Colon (tissue), 2 donors: ENCODE measurements around the gene NRXN3.
"Not testable (repeated sequence)": the region's sequence is repeated elsewhere in the genome, so short reads cannot be mapped to it uniquely, and the experiment has no call there.

Source experiments
- FAIRE-seq: peaks from 2 replicates; lab custom pipeline; 2012; peaks lifted over from hg19 to GRCh38; lab: Jason Lieb, UNC
- donor health status: control.
- donor health status: control.

NRXN3 gene

GRCh38 chr14:78486621-78487020 lies 316.4 kb downstream of the NRXN3 start:
- FAIRE-seq = no peak

GRCh38 chr14:78487573-78487972 lies 317.4 kb downstream of the NRXN3 start:
- not testable (repeated sequence) for FAIRE-seq

- FAIRE-seq = no peak
Observed at GRCh38 chr14:78488938-78489337, 318.8 kb downstream of the NRXN3 start.

GRCh38 chr14:78491048-78491447 lies 320.9 kb downstream of the NRXN3 start:
- FAIRE-seq = no peak

DNA sequence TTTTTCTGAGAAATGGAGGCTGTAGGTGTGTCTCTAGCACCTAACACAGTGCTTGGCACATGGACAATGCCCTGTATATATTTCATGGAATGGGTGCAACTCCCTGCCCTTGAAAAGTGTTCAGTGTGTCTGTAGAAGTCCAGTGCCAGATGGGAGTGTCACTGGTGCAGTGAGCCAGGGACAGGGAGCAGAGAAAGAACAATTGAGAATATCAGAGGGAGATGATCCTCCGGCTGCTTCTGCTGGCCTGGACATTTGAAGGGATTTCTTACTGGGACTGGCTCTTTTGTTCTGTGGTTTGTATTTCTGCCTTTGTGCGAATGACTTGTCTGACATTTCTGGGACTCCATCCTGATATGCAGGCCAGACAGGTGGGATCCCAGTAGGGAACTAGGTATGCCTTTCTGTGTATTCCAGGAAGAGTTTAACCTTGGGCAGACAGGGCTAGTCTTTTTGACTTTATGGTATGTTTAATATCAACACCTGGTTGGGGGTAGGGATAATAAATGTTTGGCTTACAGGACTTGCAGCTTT lies 328.0 kb downstream of the NRXN3 start:
- FAIRE-seq = no peak

DNA sequence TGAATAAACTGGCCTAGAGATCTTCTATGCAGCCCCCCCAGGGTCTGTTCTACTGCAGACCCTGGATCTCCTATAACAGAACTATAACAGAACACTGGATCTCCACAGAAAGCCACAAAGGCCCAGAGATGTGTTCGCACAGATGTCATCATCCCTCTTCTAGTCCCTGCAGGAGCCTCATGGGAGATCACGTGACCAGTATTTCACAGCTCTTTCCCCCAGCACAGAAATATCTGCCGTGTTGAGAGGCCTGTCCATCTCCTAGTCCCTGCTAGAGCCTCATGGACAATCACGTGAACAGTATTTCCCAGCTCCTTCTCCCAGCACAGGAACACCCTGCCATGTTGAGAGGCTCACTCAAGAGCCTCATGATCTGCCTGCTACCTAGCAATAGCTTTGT lies 331.7 kb downstream of the NRXN3 start:
- no peak for FAIRE-seq

- no peak for FAIRE-seq
Observed at GRCh38 chr14:78508023-78508422, 337.9 kb downstream of the NRXN3 start.

- no peak for FAIRE-seq
Observed at GRCh38 chr14:78509516-78509915, 339.3 kb downstream of the NRXN3 start.

- FAIRE-seq = no peak
Observed at GRCh38 chr14:78512021-78512420, 341.8 kb downstream of the NRXN3 start.

DNA sequence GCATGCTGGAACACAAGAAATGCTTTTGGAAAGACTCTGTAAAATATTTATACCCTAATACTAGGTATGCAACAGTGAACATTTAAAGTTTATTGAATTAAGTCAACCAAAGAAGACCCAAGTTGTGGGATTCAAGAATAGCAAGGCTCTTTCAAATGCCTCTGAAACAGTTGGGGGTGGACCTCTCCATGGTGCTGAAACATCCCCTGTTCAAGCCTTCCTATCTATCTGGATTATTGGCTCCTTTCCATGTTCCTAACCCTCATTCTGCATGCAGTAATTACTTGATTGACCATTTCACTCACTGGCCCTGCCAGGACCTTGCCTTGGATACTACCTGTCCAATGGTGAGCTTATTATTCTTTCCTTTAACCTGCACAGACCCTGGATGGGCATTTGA lies 349.7 kb downstream of the NRXN3 start:
- FAIRE-seq = no peak

DNA sequence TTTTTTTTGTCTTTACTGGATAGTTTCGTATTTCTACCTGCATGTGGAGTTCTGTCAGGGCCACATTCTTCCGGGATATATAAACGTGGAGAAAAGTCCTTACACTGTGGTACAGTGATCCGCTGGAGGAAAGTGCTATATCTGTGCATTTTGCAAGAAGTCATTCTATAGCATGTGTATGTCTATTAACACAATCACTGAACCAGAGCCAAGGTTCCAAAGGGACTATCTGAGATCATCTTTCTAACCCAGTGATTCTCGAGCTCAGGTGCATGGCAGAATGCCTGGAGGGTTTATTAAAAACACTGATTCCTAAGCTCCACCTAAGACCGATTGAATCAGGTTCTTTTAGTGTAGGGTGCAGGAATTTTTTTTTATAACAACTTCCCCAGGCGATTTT lies 354.0 kb downstream of the NRXN3 start:
- no peak for FAIRE-seq

- FAIRE-seq = no peak
Observed at GRCh38 chr14:78524766-78525165, 354.6 kb downstream of the NRXN3 start.

DNA sequence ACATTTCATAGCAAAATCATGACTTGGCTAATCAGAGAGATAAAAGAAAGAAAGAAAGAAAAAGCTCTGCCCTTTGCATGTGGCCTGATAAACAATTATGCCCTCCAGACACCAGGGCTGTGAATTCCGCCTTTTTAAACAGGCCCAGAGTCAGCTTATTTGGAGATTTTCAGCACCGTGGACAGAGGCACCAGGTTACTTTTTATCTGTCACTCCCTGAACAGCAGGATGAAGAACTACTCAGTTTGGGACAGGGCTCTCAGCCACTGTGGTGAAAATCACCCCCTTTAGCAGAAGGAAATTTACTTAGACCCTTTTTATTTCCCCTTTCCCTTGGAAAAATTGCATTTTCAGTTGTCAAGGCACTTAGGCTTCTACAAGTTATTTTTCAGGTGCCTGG lies 359.9 kb downstream of the NRXN3 start:
- no peak for FAIRE-seq

GRCh38 chr14:78534141-78534540 lies 364.0 kb downstream of the NRXN3 start:
- no peak for FAIRE-seq

GRCh38 chr14:78535041-78535440 lies 364.9 kb downstream of the NRXN3 start:
- no peak for FAIRE-seq

DNA sequence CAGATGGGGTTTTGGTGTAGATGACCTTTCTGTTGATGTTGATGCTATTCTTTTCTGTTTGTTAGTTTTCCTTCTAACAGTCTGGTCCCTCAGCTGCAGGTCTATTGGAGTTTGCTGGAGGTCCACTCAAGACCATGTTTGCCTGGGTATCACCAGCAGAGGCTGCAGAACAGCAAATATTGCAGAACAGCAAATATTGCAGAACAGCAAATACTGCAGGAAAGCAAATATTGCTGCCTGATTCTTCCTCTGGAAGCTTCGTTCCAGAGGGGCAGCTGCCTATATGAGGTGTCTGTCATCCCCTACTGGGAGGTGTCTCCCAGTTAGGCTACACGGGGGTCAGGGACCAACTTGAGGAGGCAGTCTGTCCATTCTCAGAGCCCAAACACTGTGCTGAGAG lies 371.6 kb downstream of the NRXN3 start:
- not testable (repeated sequence) for FAIRE-seq

GRCh38 chr14:78543433-78543832 lies 373.3 kb downstream of the NRXN3 start:
- FAIRE-seq = no peak

DNA sequence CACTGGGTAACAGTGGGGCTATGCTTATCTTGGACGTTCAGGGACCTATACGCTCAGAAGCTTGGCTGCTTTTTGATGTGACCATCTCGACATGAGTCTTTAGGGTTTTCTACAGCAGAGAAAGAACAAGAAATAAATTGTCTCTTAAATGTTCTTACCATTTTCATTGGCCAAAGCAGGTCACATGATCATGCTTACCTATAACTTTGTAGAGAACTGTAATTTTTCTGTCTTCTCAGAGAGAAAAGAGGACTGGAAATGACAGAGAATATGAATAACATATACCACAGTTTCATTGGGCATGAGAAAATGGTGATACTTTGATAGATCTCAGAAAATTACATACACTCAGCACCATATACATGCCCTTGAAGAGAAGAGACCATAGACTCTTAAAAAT lies 390.9 kb downstream of the NRXN3 start:
- FAIRE-seq = no peak

DNA sequence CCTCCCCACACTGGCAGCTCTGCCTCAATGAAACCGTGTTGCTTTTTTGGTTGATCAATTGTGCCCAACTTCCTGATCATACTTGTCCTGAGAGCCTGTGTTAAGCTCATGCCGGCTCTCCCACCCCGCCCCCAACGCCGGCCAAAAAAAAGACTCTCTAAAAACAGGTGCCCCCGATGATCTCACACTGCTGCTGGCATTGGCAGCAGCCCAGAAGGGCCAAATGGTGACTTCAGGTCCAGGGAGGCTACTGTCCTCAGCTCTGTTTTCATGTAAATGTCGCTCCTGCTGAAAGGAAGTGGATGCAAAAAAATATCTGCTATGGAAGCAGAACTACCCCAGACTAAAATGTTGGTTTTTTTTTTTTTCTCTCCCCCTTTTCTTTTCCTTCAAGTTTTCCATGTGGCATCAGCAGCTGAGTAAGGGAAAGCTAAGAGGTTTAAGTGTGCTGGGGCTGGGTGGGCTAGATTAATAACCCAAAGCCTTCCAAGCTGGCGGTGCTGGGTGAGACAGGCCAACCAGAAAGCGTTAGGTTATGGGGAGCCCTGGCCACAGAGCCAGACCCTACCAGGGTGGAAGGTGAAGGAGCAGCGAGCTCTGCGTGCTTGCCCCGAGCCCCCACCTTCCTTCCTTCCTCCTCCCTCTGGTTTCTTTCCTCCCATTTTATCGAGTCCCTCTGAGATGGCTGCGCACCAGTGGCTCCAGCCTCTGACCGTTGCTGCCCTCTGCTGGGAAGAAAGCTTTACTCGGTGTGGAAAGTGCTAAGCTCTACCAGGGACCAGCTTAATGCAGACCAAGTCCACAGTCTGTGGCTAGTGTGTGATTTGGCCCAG lies 396.1 kb downstream of the NRXN3 start:
- FAIRE-seq = no peak

- no peak for FAIRE-seq
Observed at GRCh38 chr14:78566859-78567172, 396.6 kb downstream of the NRXN3 start.

DNA sequence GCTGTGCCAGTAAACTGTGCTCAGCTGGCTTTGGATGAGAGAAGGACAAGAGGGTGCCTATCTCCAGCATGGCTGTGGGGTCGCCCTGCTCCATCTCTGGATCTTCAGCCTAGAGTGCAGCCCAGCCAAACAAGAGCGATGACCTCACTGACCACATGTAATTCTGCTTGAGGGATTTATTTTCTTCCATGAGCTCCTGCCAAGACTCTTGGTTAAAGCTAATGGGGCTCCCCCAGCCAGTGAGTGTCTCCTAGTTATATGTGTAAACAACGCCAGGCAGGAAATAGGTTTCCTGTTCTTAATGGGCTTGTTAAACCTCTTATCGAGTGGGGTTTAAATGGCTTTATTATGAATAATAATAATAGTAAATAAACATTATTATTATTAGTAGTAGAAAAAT lies 397.2 kb downstream of the NRXN3 start:
- FAIRE-seq = no peak

DNA sequence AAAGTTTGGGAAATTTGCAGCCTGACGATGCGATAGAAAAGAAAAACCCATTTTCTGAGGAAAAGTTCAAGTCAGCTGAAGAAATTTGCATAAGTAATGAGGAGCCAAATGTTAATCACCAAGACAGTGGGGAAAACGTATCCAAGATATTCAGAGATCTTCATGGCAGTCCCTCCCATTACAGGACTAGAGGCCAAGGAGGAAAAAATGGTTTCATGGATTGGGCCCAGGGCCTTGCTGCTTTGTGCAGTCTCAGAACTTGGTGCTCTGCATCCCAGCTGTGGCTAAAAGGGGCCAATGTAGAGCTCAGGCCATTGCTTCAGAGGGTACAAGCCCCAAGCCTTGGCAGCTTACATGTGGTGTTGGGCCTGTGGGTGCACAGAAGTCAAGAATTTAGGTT lies 403.6 kb downstream of the NRXN3 start:
- FAIRE-seq = not testable (repeated sequence)

- FAIRE-seq = no peak
Observed at GRCh38 chr14:78576437-78577166, 406.4 kb downstream of the NRXN3 start.

- FAIRE-seq = no peak
Observed at GRCh38 chr14:78581229-78581628, 411.1 kb downstream of the NRXN3 start.
